Measurements from ENCODE around the gene BPHL. TPM values are rescaled to one million over a fixed set of nuclear protein-coding genes. Genes with fewer than 3 reads are reported as not detected.
A peak's percentile ranks its signal among the peaks of the same experiment; 100 is the strongest.
"Not testable (repeated sequence)": the region's sequence is repeated elsewhere in the genome, so short reads cannot be mapped to it uniquely, and the experiment has no call there.

Gene BPHL
- polyA plus RNA-seq (2013, experiment 1 of 2; ENCODE audit: insufficient read length): 21.4 TPM
- polyA plus RNA-seq (2013, experiment 2 of 2; ENCODE audit: insufficient read length): 23.0 TPM

GRCh38 chr6:3118353-3119039 is at the start of gene BPHL:
Gene BPHL, plus strand, starts transcription at chr6:3118711. Its CDS starts 30 bp downstream, at chr6:3118741.
- DNase-seq: peak; percentile 90

- no peak for DNase-seq
These were observed 46.9 kb upstream of the BPHL start for GRCh38 chr6:3071568-3071967.

DNA sequence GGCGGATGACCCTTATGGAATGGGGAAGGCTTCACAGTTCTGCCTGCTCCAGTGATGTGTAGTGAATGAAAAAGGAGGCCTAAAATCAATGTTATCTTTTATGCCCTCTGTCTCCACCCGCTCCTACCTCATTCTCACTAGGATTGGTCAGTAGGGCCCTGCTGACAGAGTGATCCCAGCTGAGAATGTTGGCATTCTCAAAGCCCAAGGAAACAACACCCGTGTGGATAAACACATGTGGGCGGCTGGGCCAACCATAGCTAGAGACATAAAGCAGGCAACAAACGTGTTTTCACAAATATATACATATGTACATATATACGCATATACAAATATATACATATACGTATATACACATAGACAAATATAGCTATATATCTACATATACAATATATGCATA is 45.7 kb upstream of the BPHL start:
- DNase-seq: no peak

GRCh38 chr6:3073382-3073781 is 45.1 kb upstream of the BPHL start:
- no peak for DNase-seq

DNA sequence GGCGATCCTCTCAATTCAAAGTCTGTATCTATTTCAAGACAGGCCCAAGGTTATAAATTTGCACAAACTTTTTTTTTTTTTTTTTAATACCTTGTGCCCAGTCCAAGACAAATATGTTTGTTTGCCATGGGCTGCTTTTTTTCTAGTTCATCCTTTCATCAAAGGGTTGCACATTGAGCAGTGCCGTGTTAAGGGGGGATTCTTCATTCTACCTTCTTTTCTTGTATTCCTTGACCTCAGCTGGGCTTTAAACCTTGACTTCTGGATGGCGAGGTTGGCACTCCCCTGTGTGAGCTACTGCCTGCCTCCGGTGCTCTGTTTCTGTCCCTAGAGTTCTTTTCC is 42.8 kb upstream of the BPHL start:
- DNase-seq: no peak

- DNase-seq: no peak
These were observed 42.2 kb upstream of the BPHL start for GRCh38 chr6:3076320-3076719.

GRCh38 chr6:3077430-3077829 is 41.1 kb upstream of the BPHL start:
- DNase-seq: no peak

- not testable (repeated sequence) for DNase-seq
These were observed 39.6 kb upstream of the BPHL start for GRCh38 chr6:3078952-3079351.

- DNase-seq: no peak
These were observed 38.8 kb upstream of the BPHL start for GRCh38 chr6:3079682-3080081.

DNA sequence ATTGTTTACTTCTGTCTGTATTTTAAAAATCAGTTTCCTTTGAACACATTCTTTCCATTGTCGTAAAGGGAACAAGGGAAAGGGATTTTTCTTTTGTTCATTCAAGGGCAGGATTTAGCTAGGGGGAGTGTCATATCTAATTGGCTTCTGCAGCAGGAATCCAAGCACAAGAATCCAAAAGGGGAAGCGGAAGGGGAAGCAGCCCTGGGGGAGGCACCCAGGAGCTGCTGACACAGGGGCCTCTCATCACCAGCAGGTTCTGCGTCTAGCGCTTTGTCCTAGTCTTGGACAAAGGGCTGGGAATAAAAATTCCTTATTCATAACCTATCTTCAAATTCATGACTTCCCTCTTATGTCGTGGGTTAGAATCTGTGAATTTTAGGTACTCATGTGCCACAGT is 36.6 kb upstream of the BPHL start:
- DNase-seq: no peak

- DNase-seq: no peak
These were observed 33.4 kb upstream of the BPHL start for GRCh38 chr6:3085074-3085473.

- DNase-seq: no peak
These were observed 32.1 kb upstream of the BPHL start for GRCh38 chr6:3086282-3086946.

GRCh38 chr6:3088446-3088845 is 30.1 kb upstream of the BPHL start:
- DNase-seq: peak; percentile 9

- DNase-seq: peak; percentile 30
These were observed 29.5 kb upstream of the BPHL start for GRCh38 chr6:3088968-3089367.

- no peak for DNase-seq
These were observed 28.5 kb upstream of the BPHL start for GRCh38 chr6:3090013-3090412.

- DNase-seq: no peak
These were observed 23.7 kb upstream of the BPHL start for GRCh38 chr6:3094815-3095214.

GRCh38 chr6:3102875-3103274 is 15.6 kb upstream of the BPHL start:
- no peak for DNase-seq

DNA sequence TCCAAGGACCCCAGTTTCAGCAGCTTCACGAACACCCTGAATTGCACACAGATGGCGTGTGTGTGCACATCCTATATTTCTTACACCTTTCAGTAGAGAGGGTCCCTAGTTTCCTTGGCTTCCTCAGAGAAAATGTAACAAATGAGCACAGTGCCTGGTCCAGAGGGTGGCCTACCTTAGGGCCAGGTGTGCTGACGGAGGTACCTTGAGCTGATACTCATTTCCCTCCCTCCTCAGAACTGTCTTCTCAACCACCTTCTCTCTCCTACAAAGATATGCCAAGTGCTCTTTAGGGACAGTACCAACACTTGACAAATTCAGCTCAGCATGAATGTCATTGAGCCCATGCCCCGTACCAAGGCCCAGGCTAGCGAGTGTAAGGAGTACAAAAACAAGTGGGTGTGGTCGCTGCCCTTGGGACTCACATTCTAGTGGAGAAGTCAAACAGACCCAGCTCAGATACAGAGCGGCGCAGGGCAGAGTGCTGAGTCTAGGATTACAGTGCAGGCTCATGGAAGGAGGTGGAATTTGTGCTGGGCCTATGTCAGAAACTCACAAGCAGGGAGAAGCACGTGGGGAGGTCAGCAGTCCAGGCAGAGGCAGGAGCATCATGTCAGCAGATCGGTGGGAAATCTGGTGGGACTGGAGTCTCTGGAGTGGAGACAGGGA is 9.6 kb upstream of the BPHL start:
- no peak for DNase-seq

DNA sequence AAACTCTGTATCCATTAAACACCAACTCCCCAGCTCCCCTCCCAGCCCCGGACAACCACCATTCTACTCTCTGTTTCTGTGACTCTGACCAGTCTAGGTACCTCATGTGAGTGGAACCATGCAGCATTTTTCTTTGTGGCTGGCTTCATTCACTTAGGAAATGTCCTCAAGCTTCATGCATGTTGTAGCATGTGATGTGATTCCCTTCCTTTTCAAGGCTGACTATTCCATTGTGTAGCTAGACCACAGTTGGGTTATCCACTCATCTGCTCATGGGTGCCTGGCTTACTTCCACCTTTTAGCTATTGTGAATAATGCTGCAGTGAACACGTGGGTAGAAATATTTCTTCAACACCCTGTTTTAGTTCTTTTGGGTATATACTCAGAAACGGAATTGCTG is 8.8 kb upstream of the BPHL start:
- no peak for DNase-seq

DNA sequence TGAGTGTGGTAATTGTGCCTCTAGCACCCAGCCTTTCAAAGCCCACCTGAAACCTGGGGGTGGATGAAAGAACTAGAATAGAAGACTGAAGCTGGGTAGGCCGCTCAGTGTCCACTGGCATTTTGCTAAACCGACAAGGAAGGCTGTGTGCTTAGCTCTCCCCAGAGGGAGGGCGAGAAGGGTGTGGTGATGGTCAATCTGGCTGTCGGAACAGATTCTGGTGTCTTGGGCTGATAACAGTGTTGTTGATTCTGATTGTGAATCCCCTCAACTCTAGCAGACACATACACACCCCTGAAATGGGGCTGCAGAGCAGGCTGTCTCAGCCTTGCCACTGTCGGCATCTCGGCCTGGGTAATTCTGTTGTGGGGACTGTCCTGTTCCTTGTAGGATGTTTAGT is 4.1 kb upstream of the BPHL start:
- DNase-seq: no peak

GRCh38 chr6:3117912-3118352 is 579 bp upstream of the BPHL start:
- DNase-seq: no peak

DNA sequence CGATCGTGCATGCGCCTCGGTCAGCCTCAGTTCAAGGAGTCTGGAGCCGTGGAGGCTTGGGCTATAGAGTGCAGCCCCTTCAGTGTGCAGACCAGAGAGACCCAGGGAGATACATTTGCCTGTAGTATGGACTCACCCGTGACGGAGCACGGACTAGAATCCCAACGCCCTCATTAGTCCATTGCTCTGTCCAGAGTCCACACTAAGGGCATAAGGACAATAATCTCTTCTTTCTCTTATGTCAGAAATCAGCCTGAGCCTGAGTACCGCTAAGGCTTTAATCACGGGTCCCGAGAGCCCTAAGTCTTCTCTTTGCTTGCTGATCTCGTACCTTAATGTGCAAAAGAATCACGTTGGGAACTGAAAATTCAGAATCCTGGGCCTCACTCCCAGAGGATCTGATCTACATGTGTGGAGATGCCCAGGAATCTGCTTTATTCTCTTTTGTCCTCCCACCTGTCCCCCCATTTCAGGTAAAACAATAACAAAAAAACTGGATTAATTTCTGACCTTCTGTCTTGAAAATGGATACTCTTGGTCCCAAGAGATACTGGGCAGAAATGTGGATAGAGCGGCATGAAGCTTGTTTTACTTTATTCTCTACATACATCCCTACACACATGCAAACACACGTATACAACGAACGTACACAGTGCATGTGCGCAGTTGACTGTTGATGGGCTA is 671 bp downstream of the BPHL start:
- no peak for DNase-seq

GRCh38 chr6:3120765-3121089 is 2.2 kb downstream of the BPHL start:
- no peak for DNase-seq

- DNase-seq: no peak
These were observed 4.3 kb downstream of the BPHL start for GRCh38 chr6:3122823-3123182.
